Ovary (tissue), 3 donors: ENCODE data around the gene FLVCR2.

ENCODE experiments used
- EP300 ChIP-seq: sonication (generic); formaldehyde crosslinking; IDR thresholded peaks from one replicate; pipeline ENCODE4 v1.6.1; 2017; ENCODE audit warnings: antibody characterized with exemption
- TF ChIP-seq, protein P1 (sequence below), 3 donors: fragments of 450-650 bp in 2 of 3; fragments of 200-600 bp in 1 of 3; IDR thresholded peaks; one replicate each; pipeline versions ENCODE4 v1.5.1 to v1.8.0; 2016 to 2022; ENCODE audit warnings: antibody characterized with exemption in 3 of 3, mild to moderate bottlenecking in 1 of 3
- donor health status: DM: no; HTN: no; CAD: no.

DNA sequence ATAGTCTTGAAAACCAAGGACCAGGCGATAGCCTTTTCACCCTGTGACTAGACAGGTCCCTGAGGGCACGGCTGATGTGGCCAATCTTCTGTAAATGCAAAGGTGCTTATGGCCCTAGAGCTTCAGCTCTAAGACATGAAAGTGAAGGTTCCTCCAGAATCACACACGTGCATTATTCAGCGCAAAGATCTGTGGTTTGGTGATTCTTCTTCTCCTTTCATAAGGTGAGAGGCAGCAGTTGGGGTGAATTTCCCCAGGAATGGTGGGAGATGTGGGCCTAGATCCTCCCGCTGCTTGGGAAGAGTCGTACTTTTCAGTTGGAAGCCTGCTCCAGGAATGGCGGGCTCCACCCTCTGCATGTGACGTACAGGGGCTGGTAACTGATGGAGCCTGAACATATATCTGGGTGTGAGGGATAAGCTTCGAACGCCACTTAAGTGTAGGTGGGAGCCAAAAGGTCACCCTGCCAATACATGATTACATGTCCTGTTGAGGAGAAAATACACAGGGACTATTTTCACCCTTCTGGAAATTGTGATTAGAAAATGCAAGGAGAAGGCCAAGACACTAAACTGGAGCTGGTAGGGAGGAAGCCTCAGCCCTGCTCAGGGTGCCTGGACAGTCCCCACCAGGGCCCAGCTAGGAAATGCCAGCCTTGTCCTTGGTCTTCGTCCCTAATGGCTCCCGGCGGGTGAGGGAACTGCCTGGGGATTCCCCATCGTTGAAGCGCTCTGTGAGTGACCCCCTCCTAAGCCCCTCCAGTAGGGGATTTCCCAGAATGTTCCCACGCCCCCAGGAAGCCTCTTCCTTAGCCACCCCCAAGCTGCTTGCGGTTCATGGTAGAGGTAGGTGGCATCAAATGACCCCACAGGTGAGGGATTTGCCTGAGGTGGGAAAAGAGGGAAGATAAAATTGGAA lies 38.6 kb upstream of the FLVCR2 start:
- TF ChIP-seq, protein P1, sequence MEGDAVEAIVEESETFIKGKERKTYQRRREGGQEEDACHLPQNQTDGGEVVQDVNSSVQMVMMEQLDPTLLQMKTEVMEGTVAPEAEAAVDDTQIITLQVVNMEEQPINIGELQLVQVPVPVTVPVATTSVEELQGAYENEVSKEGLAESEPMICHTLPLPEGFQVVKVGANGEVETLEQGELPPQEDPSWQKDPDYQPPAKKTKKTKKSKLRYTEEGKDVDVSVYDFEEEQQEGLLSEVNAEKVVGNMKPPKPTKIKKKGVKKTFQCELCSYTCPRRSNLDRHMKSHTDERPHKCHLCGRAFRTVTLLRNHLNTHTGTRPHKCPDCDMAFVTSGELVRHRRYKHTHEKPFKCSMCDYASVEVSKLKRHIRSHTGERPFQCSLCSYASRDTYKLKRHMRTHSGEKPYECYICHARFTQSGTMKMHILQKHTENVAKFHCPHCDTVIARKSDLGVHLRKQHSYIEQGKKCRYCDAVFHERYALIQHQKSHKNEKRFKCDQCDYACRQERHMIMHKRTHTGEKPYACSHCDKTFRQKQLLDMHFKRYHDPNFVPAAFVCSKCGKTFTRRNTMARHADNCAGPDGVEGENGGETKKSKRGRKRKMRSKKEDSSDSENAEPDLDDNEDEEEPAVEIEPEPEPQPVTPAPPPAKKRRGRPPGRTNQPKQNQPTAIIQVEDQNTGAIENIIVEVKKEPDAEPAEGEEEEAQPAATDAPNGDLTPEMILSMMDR (IDR thresholded peaks at IDR 0.05), result no peak
- TF ChIP-seq EP300, result no peak
